Neural progenitor cell (in vitro differentiated cells): ENCODE measurements around the gene CCDC85C. TPM values are rescaled to one million over a fixed set of nuclear protein-coding genes. Genes with fewer than 3 reads are reported as not detected.

Experiments used
- DNase-seq: peaks from one replicate; pipeline ENCODE4 v3.0.0-alpha.2; 2016; ENCODE audit warnings: low spot score
- H2AFZ ChIP-seq: fragments of 200-600 bp; sonication (generic); replicated peaks from 2 replicates; pipeline ENCODE4 v1.6.1; 2016; ENCODE audit warnings: antibody characterized with exemption
- H3F3A ChIP-seq: fragments of 200-600 bp; sonication (generic); 2 replicates; pipeline ENCODE4 v1.6.1; 2016; ENCODE audit warnings: antibody characterized with exemption, low read depth
- H3K27ac ChIP-seq: fragments of 200-600 bp; sonication (generic); 2 replicates; pipeline ENCODE4 v1.5.1; 2016; ENCODE audit warnings: mild to moderate bottlenecking
- H3K27me3 ChIP-seq: fragments of 200-600 bp; sonication (generic); 2 replicates; pipeline ENCODE4 v1.6.1; 2016; ENCODE audit warnings: mild to moderate bottlenecking, moderate library complexity
- H3K36me3 ChIP-seq: fragments of 200-600 bp; sonication (generic); 2 replicates; pipeline ENCODE4 v1.5.1; 2016
- H3K4me1 ChIP-seq: fragments of 200-600 bp; sonication (generic); 2 replicates; pipeline ENCODE4 v1.6.1; 2016; ENCODE audit warnings: mixed run types
- H3K4me2 ChIP-seq: fragments of 200-600 bp; sonication (generic); 2 replicates; pipeline ENCODE4 v1.6.1; 2016
- H3K4me3 ChIP-seq: fragments of 200-600 bp; sonication (generic); 2 replicates; pipeline ENCODE4 v1.5.1; 2016
- H3K79me2 ChIP-seq: fragments of 200-600 bp; sonication (generic); 2 replicates; pipeline ENCODE4 v1.6.1; 2016; ENCODE audit warnings: low read depth
- H3K9ac ChIP-seq: fragments of 200-600 bp; sonication (generic); 2 replicates; pipeline ENCODE4 v1.6.1; 2016
- H3K9me3 ChIP-seq: fragments of 200-600 bp; sonication (generic); 2 replicates; pipeline ENCODE4 v1.5.1; 2016; ENCODE audit warnings: low read depth
- H4K20me1 ChIP-seq: fragments of 200-600 bp; sonication (generic); 2 replicates; pipeline ENCODE4 v1.6.1; 2016; ENCODE audit warnings: low read depth
- H3K27ac Mint-ChIP-seq: 3 replicates; pipeline ENCODE4 v1.8.0; 2021; ENCODE audit warnings: mixed read lengths
- H3K27me3 Mint-ChIP-seq: 2 replicates; pipeline ENCODE4 v1.8.0; 2022; ENCODE audit warnings: low read depth, mild to moderate bottlenecking, inconsistent platforms, moderate library complexity, mixed read lengths; ENCODE audit not compliant: insufficient read depth
- H3K36me3 Mint-ChIP-seq: 3 replicates; pipeline ENCODE4 v1.8.0; 2021; ENCODE audit warnings: mixed read lengths
- H3K4me1 Mint-ChIP-seq: 3 replicates; pipeline ENCODE4 v1.8.0; 2021; ENCODE audit warnings: mixed read lengths
- H3K4me3 Mint-ChIP-seq: 3 replicates; pipeline ENCODE4 v1.8.0; 2021; ENCODE audit warnings: mild to moderate bottlenecking, moderate library complexity, mixed read lengths
- H3K9me3 Mint-ChIP-seq: 3 replicates; pipeline ENCODE4 v1.8.0; 2020; ENCODE audit warnings: mixed read lengths
- CTCF ChIP-seq: fragments of 200-600 bp; sonication (generic); IDR thresholded peaks from 2 replicates; pipeline ENCODE4 v1.5.1; 2017; ENCODE audit warnings: antibody characterized with exemption, mild to moderate bottlenecking
- EZH2 ChIP-seq: fragments of 200-600 bp; sonication (generic); IDR thresholded peaks from 2 replicates; pipeline ENCODE4 v1.6.1; 2017; ENCODE audit warnings: antibody characterized with exemption, mild to moderate bottlenecking, moderate library complexity
- EZH2phosphoT487 ChIP-seq: fragments of 200-600 bp; sonication (generic); IDR thresholded peaks from 2 replicates; pipeline ENCODE4 v1.6.1; 2017; ENCODE audit warnings: antibody characterized with exemption
- total RNA-seq: library from RNA; depleted of rRNA; stranded (reverse); fragments of >200 nt; gene quantifications from 2 replicates; pipeline ENCODE4 v1.2.3, GENCODE V29; 2015; ENCODE audit warnings: low replicate concordance

CCDC85C gene
- total RNA-seq, 1 donor from 2014 or later = 19.0 TPM

GRCh38 chr14:99627100-99627499 lies 23.1 kb upstream of the CCDC85C start:
- Mint-ChIP-seq H3K9me3 (no peaks in the 10 kb centered on the region), H3K4me1 (peaks cover 19% of the 10 kb centered on the region), H3K27ac (peak overlapping the region; percentile 74), H3K36me3 (no peaks in the 10 kb centered on the region), H3K4me3 (no peak overlapping the region), H3K27me3 (peaks cover 2% of the 10 kb centered on the region)
- Histone ChIP-seq H3K36me3 (no peaks in the 10 kb centered on the region), H3F3A (no peaks in the 10 kb centered on the region), H2AFZ (no peak overlapping the region), H3K4me3 (no peak overlapping the region), H3K9ac (no peak overlapping the region), H3K27ac (no peak overlapping the region), H4K20me1 (no peaks in the 10 kb centered on the region), H3K27me3 (no peaks in the 10 kb centered on the region), H3K4me2 (no peak overlapping the region), H3K9me3 (no peaks in the 10 kb centered on the region), H3K79me2 (no peaks in the 10 kb centered on the region), H3K4me1 (no peaks in the 10 kb centered on the region)
- TF ChIP-seq CTCF (no peak), EZH2 (no peak), EZH2phosphoT487 (no peak)
- DNase-seq = no peak

- no peaks in the 10 kb centered on the region for H4K20me1 ChIP-seq
- Mint-ChIP-seq H3K36me3 (no peaks in the 10 kb centered on the region), H3K27ac (peak overlapping the region; percentile 78)
Measured at GRCh38 chr14:99626041-99626648, 22.1 kb upstream of the CCDC85C start.

GRCh38 chr14:99625476-99625875 lies 21.5 kb upstream of the CCDC85C start:
- Mint-ChIP-seq H3K9me3 (no peaks in the 10 kb centered on the region), H3K4me3 (no peak overlapping the region), H3K27ac (peak overlapping the region; percentile 78), H3K27me3 (peaks cover 2% of the 10 kb centered on the region), H3K4me1 (peaks cover 21% of the 10 kb centered on the region), H3K36me3 (no peaks in the 10 kb centered on the region)
- Histone ChIP-seq H2AFZ (no peak overlapping the region), H4K20me1 (peaks cover under 1% of the 10 kb centered on the region), H3K36me3 (no peaks in the 10 kb centered on the region), H3K9ac (no peak overlapping the region), H3K79me2 (no peaks in the 10 kb centered on the region), H3K27me3 (no peaks in the 10 kb centered on the region), H3K4me1 (peaks cover 1% of the 10 kb centered on the region), H3K4me3 (no peak overlapping the region), H3K9me3 (no peaks in the 10 kb centered on the region), H3K4me2 (no peak overlapping the region), H3F3A (peaks cover under 1% of the 10 kb centered on the region), H3K27ac (no peak overlapping the region)
- DNase-seq = no peak
- no peak for TF ChIP-seq EZH2phosphoT487
- no peak for TF ChIP-seq CTCF
- no peak for TF ChIP-seq EZH2

More at GRCh38 chr14:99626041-99626648, 22.1 kb upstream of the CCDC85C start:
- no peaks in the 10 kb centered on the region for H3K4me1 ChIP-seq
- no peaks in the 10 kb centered on the region for H3F3A ChIP-seq
- H3K9ac ChIP-seq = no peak overlapping the region
- Mint-ChIP-seq H3K27me3 (peaks cover 2% of the 10 kb centered on the region), H3K4me1 (peaks cover 21% of the 10 kb centered on the region), H3K4me3 (no peak overlapping the region), H3K9me3 (no peaks in the 10 kb centered on the region)
- no peaks in the 10 kb centered on the region for H3K27me3 ChIP-seq
- no peak overlapping the region for H3K27ac ChIP-seq
- no peak for DNase-seq
- no peak overlapping the region for H2AFZ ChIP-seq
- H3K4me3 ChIP-seq = no peak overlapping the region
- no peaks in the 10 kb centered on the region for H3K79me2 ChIP-seq
- no peak overlapping the region for H3K4me2 ChIP-seq
- no peaks in the 10 kb centered on the region for H3K36me3 ChIP-seq
- TF ChIP-seq EZH2phosphoT487 (no peak), CTCF (no peak), EZH2 (no peak)
- no peaks in the 10 kb centered on the region for H3K9me3 ChIP-seq
